Activated CD4-positive, alpha-beta T cell treated with anti-CD3 and anti-CD28 coated beads for 4 hours (primary cell): ENCODE results near the gene TCF4.

Experiments used
- DNase-seq, 2 donors: peaks; one replicate each; pipeline ENCODE4 v3.0.0-alpha.2; 2020

TCF4 gene

GRCh38 chr18:55404136-55404830, 183.7 kb downstream of the TCF4 start:
- no peak for DNase-seq

- DNase-seq, result no peak
These were observed 184.5 kb downstream of the TCF4 start for GRCh38 chr18:55403421-55403949.

GRCh38 chr18:55402731-55403405, 185.1 kb downstream of the TCF4 start:
- no peak for DNase-seq

- DNase-seq, result no peak
These were observed 186.3 kb downstream of the TCF4 start for GRCh38 chr18:55401638-55402191.

- DNase-seq, result no peak
These were observed 187.1 kb downstream of the TCF4 start for GRCh38 chr18:55400590-55401541.

GRCh38 chr18:55400081-55400480, 187.9 kb downstream of the TCF4 start:
- DNase-seq, result no peak

GRCh38 chr18:55398858-55399257, 189.1 kb downstream of the TCF4 start:
- DNase-seq, result no peak

- no peak for DNase-seq
These were observed 191.0 kb downstream of the TCF4 start for GRCh38 chr18:55396979-55397378.

GRCh38 chr18:55396267-55396905, 191.6 kb downstream of the TCF4 start:
- no peak for DNase-seq

GRCh38 chr18:55395799-55396198, 192.2 kb downstream of the TCF4 start:
- DNase-seq, result no peak

GRCh38 chr18:55390898-55391297, 197.1 kb downstream of the TCF4 start:
- no peak for DNase-seq

- no peak for DNase-seq
These were observed 200.6 kb downstream of the TCF4 start for GRCh38 chr18:55387139-55387984.

GRCh38 chr18:55386545-55386944, 201.4 kb downstream of the TCF4 start:
- no peak for DNase-seq

GRCh38 chr18:55385770-55386169, 202.2 kb downstream of the TCF4 start:
- DNase-seq, result no peak

GRCh38 chr18:55384551-55385275, 203.3 kb downstream of the TCF4 start:
- DNase-seq, result no peak

GRCh38 chr18:55384115-55384514, 203.9 kb downstream of the TCF4 start:
- no peak for DNase-seq

- DNase-seq, result no peak
These were observed 205.7 kb downstream of the TCF4 start for GRCh38 chr18:55382277-55382805.

GRCh38 chr18:55381277-55381676, 206.7 kb downstream of the TCF4 start:
- DNase-seq, result no peak

- no peak for DNase-seq
These were observed 207.4 kb downstream of the TCF4 start for GRCh38 chr18:55380589-55380988.

- DNase-seq, result no peak
These were observed 211.6 kb downstream of the TCF4 start for GRCh38 chr18:55376387-55376786.
